GM18520 (cell line): ENCODE results near the gene UBA1.

Source experiments
- ATAC-seq: cut with Tn5 transposase; IDR thresholded peaks from one replicate; pipeline ENCODE4 v1.9.1; 2021; ENCODE audit not compliant: unreplicated experiment

UBA1 gene

DNA sequence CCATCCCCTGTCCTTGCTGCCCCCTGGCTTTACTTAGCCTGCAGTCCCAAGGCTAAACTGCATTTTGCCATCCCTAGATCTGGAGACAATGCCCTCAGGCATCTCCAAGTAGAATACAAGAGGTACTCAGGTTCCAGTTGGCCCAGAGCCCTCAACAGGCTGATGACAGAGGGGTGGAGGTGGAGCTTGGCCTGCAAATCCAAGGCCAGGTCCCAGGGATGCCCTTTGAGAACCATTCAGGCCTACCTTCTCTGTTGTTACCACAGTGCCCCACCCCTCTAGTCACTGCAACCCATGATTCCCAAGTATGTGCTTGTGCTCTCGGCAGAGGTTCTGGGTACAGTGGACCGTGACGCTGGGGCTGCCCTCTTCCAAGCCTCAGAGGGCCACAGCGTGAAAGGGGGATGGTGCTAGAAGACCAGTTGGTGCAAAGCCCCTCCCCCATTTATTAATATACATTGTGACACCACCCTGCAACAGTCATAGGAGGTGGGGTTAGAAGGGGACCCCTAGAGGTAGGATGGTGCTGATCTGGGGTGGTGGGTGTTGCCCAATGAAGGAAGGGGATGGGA, 6.4 kb upstream of the UBA1 start:
- no peak for ATAC-seq

- ATAC-seq = no peak
These were observed 3.7 kb upstream of the UBA1 start for GRCh38 chrX:47189906-47190305.

DNA sequence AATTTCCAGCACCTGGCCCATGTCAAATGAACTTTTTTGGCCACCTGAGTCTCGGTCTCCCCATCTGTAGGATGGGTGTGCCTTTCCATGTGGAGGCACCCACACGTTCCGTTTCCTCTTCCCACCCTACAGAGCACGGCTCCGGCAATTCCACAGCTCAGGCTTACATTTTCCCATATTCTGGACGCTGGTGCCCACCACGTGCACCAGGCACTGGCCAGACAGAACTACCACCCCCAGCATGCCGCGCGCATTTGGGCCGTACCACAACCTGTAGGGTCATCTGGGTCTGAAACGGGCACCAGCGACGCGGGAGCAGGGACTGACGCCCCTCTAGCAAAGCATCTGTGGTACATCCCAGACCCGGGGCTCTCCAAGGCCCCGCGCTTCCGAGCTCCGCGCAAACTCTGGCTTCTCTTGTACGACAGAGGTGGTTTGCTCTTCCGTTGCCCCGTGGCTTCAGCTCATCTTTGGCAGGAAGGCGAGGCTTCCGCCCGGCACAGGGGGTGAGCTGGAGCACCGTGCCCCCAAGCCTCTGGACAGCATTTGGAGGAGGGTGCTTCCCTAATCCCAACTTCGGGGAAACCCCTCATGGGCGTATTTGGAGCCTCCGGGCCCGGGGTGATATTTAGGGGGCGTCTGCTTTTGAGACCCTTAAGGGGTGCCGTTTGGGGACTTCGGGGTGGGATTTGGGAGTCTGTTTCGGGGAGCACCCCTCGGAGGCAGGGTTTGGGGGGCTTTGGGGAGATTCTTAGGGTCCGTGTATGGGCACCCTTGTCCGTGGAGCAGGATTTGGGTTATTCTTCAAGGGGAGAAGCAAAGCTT, 3.0 kb upstream of the UBA1 start:
- ATAC-seq = peak; percentile 50

DNA sequence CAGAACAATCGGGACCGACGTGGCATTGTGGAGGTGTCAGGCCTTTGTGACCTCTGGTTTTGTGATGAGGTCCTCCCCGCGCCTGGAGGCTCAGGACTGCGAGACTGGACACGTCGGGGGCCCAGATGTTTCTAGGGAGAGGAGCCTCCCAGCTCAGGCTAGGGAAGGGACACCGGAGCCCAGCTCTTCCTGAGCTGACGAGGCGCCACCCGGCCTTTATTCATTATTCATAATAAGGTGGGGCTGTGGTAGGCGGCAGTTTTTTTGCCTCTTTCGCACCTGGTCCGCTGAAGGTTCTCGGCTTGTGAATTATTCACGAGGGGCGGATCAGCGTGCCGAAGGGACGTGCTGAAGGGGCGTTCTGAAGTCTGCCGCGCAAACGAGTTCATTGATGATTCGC, 2.3 kb upstream of the UBA1 start:
- ATAC-seq = no peak

- no peak for ATAC-seq
These were observed 1.7 kb upstream of the UBA1 start for GRCh38 chrX:47191806-47192401.

- no peak for ATAC-seq
These were observed 662 bp downstream of the UBA1 start for GRCh38 chrX:47194194-47194787.

DNA sequence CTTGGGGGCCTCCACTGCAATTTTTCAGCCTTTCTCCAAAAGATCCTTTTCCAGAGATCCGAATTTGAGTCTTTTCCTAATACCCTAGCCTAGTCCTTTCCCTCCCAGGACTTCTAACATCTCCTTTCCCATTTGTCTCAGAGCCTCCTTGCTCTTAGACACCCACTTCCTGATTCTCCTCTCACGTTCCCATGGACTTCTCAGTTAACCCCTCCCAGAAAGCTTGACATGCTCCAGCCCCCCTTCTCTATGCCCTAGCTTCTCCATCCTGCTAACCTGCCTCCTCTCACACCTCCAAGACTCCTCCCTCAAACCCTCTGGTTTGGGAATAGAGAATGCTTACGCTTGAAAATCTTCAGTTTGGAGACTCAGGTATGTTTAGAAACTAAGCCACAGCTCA, 2.5 kb downstream of the UBA1 start:
- no peak for ATAC-seq

DNA sequence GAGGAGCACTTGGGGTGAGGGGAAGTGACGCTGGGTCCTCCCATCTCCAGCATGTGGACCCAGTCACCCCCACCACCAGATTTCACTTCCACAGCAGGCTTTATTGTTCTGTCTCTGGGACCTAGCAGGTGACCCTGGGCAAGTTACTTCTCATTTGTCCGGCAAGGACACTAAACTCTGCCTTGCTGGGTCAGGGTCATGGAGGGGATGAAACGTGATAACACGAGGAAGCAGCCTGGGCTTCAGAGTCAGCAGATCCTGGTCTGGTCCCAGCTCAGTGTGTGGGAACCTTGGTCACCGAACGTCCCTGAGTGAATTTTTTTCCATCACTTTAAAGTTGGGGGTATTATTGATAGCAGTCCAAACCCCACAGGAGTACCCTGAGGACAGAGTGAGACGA, 3.9 kb downstream of the UBA1 start:
- no peak for ATAC-seq

GRCh38 chrX:47198026-47198686, 4.5 kb downstream of the UBA1 start:
- ATAC-seq = no peak

DNA sequence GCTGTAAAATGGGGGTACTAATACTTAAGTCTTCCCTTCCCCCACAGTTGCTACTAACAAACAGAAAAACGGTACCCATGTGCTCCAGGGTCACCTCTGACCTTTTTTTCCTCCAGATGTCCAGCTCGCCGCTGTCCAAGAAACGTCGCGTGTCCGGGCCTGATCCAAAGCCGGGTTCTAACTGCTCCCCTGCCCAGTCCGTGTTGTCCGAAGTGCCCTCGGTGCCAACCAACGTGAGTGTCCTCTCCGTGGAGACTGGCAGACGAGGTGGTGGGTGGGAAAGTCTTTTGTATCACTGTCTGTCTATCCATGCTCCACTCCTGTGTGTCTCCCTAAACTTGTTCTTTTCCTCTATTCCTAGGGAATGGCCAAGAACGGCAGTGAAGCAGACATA, 5.1 kb downstream of the UBA1 start:
- no peak for ATAC-seq

GRCh38 chrX:47199286-47199685, 5.7 kb downstream of the UBA1 start:
- ATAC-seq = no peak

DNA sequence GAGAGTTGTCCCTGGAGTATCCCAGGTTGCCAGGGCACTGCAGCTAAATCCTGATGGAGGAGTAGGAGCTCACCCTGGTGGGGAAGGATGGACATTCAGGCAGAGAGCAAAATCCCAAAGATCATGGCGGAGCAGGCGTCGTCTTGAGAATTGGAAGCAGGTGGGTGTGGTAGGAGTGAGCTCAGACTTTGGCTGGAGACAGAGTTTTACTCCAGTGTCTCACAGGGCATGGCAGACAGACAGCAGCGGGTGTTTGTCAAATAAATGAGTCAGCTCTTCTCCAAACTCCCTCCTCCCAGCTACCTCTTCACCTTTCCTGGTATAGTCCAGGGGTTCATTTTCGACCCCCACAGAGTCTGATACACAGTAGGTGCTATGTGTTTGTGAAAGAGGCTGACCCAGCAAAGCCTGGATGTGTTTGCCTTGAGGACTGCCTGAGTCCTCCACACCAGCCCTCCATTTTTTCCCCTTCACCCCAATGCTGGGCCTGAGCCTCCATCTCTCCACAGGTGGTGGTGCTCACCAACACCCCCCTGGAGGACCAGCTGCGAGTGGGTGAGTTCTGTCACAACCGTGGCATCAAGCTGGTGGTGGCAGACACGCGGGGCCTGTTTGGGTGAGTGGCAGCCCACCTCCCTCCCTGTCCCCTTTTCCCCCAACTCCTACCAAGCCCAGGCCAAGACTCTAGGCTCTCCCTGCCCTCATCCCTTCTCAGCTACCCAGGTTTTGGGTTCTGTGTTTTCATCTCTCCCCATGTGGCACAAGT, 6.9 kb downstream of the UBA1 start:
- ATAC-seq = no peak

GRCh38 chrX:47201345-47201944, 7.8 kb downstream of the UBA1 start:
- ATAC-seq = no peak

DNA sequence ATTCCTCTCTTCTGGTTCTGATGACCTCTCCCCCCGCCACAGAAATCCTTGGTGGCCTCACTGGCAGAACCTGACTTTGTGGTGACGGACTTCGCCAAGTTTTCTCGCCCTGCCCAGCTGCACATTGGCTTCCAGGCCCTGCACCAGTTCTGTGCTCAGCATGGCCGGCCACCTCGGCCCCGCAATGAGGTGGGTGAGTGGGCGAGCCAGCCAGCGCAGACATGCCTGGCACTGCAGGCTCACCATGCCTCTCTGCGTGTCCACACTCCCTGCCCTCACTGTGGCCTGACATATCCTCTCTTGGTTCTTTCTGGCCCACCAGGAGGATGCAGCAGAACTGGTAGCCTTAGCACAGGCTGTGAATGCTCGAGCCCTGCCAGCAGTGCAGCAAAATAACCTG, 8.7 kb downstream of the UBA1 start:
- no peak for ATAC-seq

DNA sequence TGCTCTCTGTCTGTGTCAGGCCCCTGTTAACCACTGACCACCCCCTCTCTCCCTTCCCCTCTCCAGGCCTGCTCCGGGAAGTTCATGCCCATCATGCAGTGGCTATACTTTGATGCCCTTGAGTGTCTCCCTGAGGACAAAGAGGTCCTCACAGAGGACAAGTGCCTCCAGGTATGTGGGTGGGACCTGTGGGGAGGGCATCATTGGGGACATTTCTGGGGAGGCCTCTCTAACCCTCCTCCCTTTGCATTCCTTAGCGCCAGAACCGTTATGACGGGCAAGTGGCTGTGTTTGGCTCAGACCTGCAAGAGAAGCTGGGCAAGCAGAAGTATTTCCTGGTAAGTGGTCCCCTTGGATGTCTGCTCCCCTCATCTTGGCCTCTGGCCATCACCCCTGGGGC, 9.2 kb downstream of the UBA1 start:
- ATAC-seq = no peak

GRCh38 chrX:47204970-47205369, 11.3 kb downstream of the UBA1 start:
- ATAC-seq = no peak

- ATAC-seq = no peak
These were observed 12.7 kb downstream of the UBA1 start for GRCh38 chrX:47206316-47206715.

DNA sequence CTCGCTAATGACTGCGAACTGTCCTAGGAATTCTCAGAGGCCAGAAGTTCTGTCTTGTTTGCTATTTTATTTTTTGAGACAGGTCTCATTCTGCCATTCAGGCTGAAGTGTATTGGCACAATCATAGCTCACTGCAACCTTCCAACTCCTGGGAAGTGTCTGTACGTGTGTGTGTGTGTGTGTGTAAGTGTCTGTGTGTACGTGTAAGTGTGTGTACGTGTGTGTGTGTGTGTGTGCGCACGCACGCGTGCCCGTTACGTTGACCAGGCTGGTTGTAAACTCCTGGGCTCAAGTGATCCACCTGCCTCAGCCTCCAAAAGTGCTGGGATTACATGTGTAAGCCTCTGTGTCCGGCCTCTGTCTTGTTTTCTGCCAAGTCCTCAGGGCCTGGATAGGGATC, 14.5 kb downstream of the UBA1 start:
- no peak for ATAC-seq

DNA sequence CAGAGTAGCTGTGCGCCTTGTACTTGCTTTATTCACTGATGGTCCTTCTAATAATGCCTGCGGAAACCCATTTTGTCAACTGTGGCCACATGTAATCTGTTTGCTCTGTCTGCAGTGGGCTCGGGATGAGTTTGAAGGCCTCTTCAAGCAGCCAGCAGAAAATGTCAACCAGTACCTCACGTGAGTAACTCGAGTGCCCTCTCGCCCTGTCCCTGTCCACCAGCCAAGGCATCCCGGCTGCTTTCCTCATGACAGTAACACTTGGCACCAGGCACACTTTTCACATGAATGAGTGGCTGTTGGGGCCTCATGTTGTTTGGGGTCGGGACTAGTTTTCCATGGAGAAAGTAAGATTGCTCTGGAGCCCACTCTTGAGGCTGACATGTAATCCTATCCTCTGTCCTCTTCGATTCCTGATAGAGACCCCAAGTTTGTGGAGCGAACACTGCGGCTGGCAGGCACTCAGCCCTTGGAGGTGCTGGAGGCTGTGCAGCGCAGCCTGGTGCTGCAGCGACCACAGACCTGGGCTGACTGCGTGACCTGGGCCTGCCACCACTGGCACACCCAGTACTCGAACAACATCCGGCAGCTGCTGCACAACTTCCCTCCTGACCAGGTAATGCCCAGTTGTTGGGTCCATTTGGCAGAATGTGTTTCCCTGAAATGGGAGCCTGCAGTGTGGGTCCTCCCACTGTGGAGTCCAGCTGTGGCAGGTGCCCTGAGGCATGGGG, 16.0 kb downstream of the UBA1 start:
- no peak for ATAC-seq
